ENCODE data around the gene FAAP100. TPM values are rescaled to one million over a fixed set of nuclear protein-coding genes. Genes with fewer than 3 reads are reported as not detected.
A peak's percentile ranks its signal among the peaks of the same experiment; 100 is the strongest.

Gene FAAP100
- total RNA-seq, 1 donor from 2014 or later = 29.3 TPM

- DNase-seq (ENCODE audit: low read depth) = peak; percentile 73
Observed at GRCh38 chr17:81513372-81513752, 38.8 kb downstream of the FAAP100 start.

DNA sequence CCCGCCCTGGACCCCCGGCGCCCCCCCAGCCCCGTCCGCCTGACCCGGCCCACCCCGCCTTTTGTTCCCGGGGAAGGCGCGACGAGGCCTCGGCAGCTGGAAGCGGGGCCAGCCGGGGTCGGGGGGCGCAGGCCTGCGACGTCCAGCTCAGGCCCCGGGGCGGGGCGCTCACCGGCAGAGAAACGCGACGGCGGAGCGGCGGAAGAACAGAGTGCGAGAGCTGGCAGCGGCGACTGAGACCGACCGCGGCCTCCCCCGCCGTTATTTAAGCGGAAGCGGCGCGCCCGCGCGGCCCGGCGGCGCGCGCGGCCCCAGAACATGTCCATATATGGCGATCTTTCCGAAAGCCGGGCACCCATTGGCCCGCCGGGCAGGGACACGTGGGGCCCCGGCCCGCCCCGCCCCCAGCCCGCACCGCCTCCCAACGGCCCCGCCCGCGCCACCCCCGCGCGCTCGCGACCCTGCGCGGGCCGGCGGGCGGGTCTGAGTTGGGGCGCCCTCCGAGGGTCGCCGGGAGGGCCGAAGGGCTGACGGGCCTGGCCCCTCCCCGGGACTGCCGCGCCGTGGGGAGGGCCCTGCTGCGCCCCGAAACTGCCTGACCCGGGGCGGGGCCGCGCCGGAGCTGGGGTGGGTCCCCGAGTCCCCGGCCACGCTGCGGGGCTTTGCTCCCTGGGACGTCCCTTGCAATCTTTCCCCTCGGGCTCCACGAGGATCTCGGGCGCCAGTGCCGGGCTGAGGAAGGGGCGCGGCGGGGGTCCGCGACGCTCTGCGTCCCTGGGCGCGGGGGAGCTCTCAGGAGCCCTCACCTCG lies 39.4 kb downstream of the FAAP100 start, which contains the start of gene ACTG1:
ACTG1 (minus strand) TSS at position 238 of the 810 bp plus-strand sequence. CDS start 445 bp downstream, outside the sequence.
- DNase-seq (ENCODE audit: low read depth) = peak; percentile 95

DNA sequence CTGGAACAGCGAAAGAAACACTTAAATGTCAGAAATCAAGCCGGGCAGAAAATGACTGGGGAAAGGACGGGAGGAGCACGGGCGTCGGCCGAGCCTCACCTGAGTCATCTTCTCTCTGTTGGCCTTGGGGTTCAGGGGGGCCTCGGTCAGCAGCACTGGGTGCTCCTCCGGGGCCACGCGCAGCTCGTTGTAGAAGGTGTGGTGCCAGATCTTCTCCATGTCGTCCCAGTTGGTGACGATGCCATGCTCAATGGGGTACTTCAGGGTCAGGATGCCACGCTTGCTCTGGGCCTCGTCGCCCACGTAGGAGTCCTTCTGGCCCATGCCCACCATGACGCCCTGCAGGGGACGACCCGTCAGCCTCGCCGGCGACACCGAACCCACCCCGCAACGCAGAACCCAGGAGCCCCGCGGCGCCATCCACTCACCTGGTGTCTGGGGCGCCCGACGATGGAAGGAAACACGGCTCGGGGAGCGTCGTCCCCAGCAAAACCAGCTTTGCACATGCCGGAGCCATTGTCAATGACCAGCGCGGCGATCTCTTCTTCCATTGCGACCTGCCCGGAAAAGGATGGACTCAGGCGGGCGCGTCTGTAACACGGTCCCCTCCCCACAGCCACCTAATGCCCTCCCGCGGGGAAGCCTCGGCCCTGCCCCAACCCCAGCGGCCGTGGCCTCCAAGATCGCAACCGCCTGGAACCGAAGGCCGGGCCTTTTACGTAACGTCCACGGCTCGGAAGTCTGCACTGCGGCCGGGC lies 40.2 kb downstream of the FAAP100 start:
- DNase-seq (ENCODE audit: low read depth) = no peak

DNA sequence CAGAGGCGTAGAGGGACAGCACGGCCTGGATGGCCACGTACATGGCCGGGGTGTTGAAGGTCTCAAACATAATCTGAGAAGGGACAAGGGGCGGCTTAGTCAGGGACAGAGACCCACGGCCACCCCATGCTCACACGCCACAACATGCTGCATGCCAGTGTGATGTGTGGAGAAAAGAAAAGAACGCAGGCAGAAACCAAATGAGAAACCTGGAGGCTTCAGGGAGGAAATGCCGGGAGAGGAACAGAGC lies 40.7 kb downstream of the FAAP100 start:
- DNase-seq (ENCODE audit: low read depth) = no peak

DNA sequence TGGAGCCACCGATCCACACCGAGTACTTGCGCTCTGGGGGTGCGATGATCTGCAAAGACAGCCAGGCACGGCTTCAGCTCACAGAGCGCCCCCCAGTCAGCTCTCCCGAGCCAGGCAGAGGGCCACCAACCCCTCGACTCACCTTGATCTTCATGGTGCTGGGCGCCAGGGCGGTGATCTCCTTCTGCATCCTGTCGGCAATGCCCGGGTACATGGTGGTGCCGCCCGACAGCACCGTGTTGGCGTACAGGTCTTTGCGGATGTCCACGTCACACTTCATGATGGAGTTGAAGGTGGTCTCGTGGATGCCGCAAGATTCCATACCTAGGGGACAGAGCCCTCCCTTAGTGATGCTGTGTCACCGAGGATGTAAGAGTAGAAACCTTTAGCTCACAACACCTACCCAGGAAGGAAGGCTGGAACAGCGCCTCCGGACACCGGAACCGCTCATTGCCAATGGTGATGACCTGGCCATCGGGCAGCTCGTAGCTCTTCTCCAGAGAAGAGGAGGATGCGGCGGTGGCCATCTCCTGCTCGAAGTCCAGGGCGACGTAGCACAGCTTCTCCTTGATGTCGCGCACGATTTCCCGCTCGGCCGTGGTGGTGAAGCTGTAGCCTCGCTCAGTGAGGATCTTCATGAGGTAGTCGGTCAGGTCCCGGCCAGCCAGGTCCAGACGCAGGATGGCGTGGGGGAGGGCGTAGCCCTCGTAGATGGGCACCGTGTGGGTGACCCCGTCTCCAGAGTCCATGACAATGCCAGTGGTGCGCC lies 41.2 kb downstream of the FAAP100 start:
- DNase-seq (ENCODE audit: low read depth) = peak; percentile 55

GRCh38 chr17:81509972-81510784 lies 42.0 kb downstream of the FAAP100 start:
- peak; percentile 45 for DNase-seq (ENCODE audit: low read depth)

DNA sequence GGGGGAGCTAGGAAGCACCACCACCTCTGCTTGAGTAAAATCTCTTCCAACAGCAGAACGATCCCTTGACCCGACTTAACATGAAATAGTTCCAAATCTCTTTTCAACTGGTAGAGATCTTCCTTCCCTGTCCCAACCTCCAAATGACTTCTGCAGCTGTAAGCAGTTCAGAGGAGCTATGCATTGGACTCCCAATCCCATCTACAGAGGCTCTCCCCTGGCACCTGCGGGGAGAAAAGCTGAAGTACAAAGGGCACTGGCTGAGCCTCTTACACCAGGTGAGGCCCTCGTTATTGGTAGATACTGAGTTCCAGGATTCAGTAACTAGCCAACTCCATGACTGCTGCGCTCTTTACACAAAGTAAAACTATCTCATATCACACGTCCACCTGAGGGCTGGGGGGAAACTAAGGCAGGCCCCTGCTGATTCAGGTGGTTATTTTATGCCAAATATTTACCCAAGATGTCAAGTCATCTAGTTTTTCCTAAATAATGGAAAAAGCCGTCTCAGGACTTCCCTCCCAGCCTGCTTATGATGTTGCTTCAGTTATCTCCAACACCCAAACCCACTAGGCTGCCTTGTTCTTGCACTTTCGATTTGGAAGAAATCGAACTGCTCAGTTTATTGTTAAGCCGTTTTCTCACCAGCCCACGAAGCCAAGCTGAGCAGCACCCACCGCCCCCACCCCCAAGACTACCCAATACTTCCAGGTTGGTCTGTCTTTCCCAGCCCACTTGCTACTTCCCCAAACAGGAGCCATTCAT lies 42.8 kb downstream of the FAAP100 start:
- DNase-seq (ENCODE audit: low read depth) = peak; percentile 38

DNA sequence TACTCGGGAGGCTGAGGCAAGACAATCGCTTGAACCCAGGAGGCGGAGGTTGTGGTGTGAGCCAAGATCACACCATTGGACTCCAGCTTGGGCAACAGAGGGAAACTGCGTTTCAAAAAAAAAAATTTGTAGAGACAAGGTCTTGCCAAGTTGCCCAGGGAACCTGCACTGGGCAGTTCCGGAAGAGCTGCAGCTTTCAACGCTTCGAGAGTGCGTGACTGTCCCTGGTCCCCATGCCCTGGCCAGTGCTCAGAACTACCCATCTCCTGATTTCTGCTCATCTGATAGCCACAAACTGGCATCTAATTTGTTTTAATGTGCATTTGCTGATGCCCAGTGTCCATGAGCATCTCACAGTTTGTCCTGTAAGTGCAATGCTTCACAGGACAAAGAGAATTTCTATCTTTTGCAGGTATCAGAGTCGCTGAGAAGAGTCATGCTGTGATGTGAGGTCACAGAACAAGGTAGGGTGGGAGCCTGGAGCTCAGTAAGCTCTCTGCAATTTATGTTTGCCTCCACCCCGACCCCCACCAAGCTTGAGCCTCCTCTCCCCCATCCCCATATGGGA lies 43.4 kb downstream of the FAAP100 start:
- peak; percentile 55 for DNase-seq (ENCODE audit: low read depth)

GRCh38 chr17:81503619-81504018 lies 48.5 kb downstream of the FAAP100 start:
- DNase-seq (ENCODE audit: low read depth) = no peak

DNA sequence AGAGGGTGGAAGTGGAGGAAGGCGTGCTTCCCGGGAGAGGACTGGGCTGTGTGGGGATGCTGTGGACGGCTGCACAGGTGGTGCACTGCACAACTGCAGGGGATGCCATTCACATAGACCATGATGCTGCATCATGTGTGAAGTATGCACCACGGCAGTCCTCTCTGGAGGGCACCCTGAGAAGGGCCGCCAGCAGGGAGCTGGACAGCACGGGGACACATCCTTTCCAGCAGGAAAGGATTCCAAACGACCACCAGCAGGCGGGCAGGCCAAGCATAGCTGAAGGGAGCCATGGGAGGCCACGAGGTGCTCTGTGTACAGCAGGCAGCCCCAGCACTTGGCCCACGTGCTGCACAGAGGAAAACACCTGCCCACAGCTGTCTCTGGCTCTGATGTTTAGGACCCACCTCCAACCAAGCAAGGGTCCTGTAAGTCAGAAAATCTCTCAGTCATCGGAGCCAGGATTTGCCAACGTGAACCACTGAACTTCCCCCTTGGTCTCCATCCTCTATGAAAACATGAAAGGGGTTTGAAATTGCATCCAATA lies 49.6 kb downstream of the FAAP100 start:
- no peak for DNase-seq (ENCODE audit: low read depth)

DNA sequence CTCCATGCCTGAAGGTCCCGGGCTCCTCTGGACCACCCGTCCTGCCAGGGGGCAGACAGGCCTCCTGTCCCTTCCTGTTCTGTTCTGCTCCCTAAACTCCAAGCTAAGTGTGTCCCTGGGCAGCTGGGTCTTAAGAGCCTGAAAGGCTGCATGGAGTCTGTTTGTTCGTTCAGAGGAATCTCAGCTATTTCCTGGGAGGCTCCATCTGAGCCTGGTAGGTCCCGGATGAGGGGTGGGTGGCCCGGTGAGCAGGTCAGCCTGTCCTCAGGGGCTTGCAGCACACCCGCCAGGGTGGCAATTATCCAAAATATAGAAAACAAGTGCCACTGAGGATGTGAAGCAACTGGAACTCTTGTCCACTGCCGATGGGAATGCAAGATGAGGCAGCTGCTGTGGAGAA lies 52.1 kb downstream of the FAAP100 start:
- DNase-seq (ENCODE audit: low read depth) = no peak

DNA sequence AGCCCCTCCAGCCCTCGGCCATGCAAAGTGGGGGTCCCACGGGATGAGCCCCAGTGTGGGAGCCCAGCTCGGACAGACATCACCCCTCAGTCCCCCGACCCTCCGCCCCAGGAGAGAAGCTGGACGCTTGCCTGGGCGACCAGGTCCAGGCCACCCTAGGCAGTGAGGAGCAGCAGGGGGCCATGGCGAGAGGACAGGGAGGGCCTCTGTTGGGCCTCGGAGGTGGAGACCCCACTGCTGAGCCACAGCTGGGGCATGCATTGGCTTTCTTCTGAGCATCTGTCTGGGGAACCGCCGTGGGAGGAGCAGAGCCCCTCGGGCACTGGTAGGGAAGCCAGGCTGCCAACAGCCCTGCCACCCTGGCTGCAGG lies 52.6 kb downstream of the FAAP100 start:
- no peak for DNase-seq (ENCODE audit: low read depth)

DNA sequence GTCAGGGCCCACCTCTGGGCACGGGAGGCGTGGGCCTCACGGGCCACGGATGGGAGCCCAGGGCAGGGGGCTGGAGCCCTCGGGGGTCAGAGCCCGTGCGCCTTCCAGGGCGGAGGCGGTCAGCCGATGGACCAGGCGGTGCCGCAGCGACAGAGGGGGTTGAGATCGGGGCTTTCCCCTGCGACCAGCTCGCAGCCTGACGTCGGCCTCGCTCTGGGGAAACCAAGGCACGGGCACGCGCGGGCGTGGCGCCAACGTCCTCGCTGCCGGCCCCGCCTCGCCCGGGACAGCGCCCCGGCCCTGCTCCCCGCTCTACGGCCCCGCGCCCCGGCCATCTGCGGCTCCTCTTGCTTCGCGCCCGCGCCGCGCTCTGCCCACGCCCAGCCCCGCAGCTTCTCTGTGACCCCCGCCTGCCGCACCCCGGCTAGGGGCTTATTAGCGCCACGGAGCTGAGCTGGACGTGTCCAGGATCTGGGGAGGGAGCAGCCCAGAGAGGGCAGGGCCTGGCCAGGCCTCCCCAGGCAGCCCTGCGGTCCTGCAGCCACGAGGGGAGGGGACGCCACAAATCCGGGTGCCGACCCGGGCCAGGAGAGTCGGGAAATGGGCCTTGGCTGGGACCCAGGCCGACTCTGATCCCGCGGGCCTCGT lies 53.1 kb downstream of the FAAP100 start:
- DNase-seq (ENCODE audit: low read depth) = no peak

GRCh38 chr17:81494626-81495377 lies 57.4 kb downstream of the FAAP100 start:
- DNase-seq (ENCODE audit: low read depth) = no peak

DNA sequence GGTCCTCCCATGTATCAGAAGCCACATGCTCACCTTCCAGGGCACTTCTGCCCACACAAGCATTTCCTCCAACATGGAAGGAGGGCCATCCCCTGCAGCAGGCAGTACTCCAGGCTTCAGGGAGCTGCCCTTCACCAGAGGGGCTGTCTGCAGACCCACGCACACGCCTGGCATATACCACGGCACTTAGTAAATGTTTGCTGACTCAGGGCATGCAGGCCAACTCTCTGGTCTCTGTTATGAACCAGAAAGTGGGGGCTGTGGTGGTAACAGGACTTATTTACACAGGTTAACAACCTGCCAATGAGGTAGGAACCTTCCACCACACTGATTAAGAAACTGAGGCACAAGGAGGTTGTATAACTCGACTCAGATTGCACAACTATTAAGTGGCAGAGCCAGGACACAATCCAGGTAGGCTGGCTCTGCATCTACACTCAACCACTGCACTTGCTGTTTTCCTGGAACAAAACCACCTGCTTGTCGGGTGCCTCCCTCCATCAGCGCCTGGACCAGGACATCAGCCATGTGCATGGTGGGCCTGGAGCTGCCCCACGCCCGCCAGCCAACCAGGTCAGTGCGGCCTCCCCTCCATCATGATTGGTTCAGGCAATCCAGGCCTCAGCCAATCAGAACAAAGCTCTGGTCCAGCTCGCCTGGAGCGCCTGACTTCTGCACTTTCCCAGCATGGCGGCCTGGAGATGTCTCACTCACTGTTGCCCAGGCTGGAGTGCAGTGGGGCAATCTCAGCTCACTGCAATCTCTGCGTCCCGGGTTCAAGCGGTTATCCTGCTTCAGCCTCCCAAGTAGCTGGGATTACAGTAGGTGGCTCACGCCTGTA lies 58.7 kb downstream of the FAAP100 start:
- no peak for DNase-seq (ENCODE audit: low read depth)

GRCh38 chr17:81492706-81493105 lies 59.4 kb downstream of the FAAP100 start:
- DNase-seq (ENCODE audit: low read depth) = no peak

GRCh38 chr17:81492202-81492601 lies 60.0 kb downstream of the FAAP100 start:
- DNase-seq (ENCODE audit: low read depth) = no peak

- no peak for DNase-seq (ENCODE audit: low read depth)
Observed at GRCh38 chr17:81491761-81492160, 60.4 kb downstream of the FAAP100 start.

Data from myocyte (in vitro differentiated cells).